Measurements from ENCODE around the gene ZDHHC9.
A peak's percentile ranks its signal among the peaks of the same experiment; 100 is the strongest.
"Not testable (repeated sequence)": the region's sequence is repeated elsewhere in the genome, so short reads cannot be mapped to it uniquely, and the experiment has no call there.

The ZDHHC9 gene

DNA sequence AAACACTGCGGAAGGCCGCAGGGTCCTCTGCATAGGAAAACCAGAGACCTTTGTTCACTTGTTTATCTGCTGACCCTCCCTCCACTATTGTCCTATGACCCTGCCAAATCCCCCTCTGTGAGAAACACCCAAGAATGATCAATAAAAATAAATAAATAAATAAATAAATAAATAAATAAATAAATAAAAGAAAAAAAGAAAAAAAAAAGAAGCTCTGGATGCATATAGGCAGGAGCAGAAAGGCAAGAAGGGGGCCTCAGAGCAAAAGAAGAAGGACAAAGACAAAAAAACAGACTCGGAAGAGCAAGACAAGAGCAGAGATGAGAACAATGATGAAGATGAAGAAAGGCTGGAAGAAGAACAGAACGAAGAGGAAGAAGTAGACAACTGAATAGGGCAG, 8.1 kb upstream of the ZDHHC9 start:
- POLR2A ChIA-PET; H3K27me3 ChIP-seq (replicated peaks in 2 of 5; ENCODE audit: control insufficient read depth in 4 of 5, insufficient read depth in 5 of 5, low read length in 4 of 5); H3K27ac ChIP-seq (ENCODE audit: insufficient read depth in 1 of 2, low read depth in 1 of 2, low read length in 2 of 2, poor library complexity in 1 of 2, severe bottlenecking in 2 of 2); H3K4me1 ChIP-seq (ENCODE audit: control extremely low read depth in 1 of 4, control insufficient read depth in 4 of 4, insufficient read depth in 4 of 4, low read length in 3 of 4); H3K36me3 ChIP-seq (ENCODE audit: control insufficient read depth in 4 of 4, insufficient read depth in 4 of 4, low read length in 3 of 4); H3K9me3 ChIP-seq (ENCODE audit: control extremely low read depth in 1 of 5, control insufficient read depth in 4 of 5, insufficient read depth in 2 of 5, low read depth in 1 of 5, low read length in 4 of 5); DNase-seq; CTCF ChIA-PET; H3K4me3 ChIP-seq (ENCODE audit: control insufficient read depth in 1 of 7, extremely low read depth in 1 of 7, insufficient read depth in 4 of 7, low read depth in 2 of 7, low read length in 6 of 7): not testable (repeated sequence)
- WGBS (ENCODE audit: insufficient coverage): 81% methylated on average over 2 of the region's 4 CpGs

DNA sequence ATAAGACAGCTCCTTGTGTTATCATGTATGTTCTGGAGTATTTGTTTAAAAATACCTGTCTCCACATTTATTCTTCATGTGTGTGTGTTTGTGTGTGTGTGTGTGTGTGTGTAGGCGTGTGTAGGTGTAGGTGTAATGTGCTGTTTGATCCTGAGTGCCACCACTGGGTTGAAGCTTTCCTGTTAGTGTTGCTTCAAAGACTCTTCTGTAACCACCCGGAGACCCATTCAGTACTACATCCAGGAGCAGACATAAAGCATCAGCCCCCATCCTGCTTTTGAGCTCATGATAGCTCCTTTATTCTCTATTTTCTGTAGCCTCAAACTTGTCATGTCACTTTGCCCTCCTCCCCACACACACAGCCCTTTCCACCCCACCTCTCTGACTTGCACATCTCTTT, 3.0 kb upstream of the ZDHHC9 start:
- no peak overlapping the region for H3K4me3 ChIP-seq (ENCODE audit: control insufficient read depth in 1 of 7, extremely low read depth in 1 of 7, insufficient read depth in 4 of 7, low read depth in 2 of 7, low read length in 6 of 7)
- no CpG with 5 or more reads among the region's 2 CpGs for WGBS (ENCODE audit: insufficient coverage)
- CTCF ChIA-PET: interaction anchor here (0.8 kb wide), 1 partner anchor 24 kb away, joined by 3 read pairs; no protein-coding TSS in a partner anchor
- H3K9me3 ChIP-seq (ENCODE audit: control extremely low read depth in 1 of 5, control insufficient read depth in 4 of 5, insufficient read depth in 2 of 5, low read depth in 1 of 5, low read length in 4 of 5): no peaks in the 10 kb centered on the region
- H3K27ac ChIP-seq (ENCODE audit: insufficient read depth in 1 of 2, low read depth in 1 of 2, low read length in 2 of 2, poor library complexity in 1 of 2, severe bottlenecking in 2 of 2): no peak overlapping the region
- peaks cover 0 to 13% (median 8%) of the 10 kb centered on the region in 4 experiments for H3K4me1 ChIP-seq (ENCODE audit: control extremely low read depth in 1 of 4, control insufficient read depth in 4 of 4, insufficient read depth in 4 of 4, low read length in 3 of 4)
- POLR2A ChIA-PET: interaction anchor here (0.7 kb wide), 1 partner anchor 54 kb away, joined by 3 read pairs; no protein-coding TSS in a partner anchor
- no peaks in the 10 kb centered on the region for H3K27me3 ChIP-seq (replicated peaks in 2 of 5; ENCODE audit: control insufficient read depth in 4 of 5, insufficient read depth in 5 of 5, low read length in 4 of 5)
- DNase-seq: no peak
- peaks cover 0 to 1% (median under 1%) of the 10 kb centered on the region in 4 experiments for H3K36me3 ChIP-seq (ENCODE audit: control insufficient read depth in 4 of 4, insufficient read depth in 4 of 4, low read length in 3 of 4)

DNA sequence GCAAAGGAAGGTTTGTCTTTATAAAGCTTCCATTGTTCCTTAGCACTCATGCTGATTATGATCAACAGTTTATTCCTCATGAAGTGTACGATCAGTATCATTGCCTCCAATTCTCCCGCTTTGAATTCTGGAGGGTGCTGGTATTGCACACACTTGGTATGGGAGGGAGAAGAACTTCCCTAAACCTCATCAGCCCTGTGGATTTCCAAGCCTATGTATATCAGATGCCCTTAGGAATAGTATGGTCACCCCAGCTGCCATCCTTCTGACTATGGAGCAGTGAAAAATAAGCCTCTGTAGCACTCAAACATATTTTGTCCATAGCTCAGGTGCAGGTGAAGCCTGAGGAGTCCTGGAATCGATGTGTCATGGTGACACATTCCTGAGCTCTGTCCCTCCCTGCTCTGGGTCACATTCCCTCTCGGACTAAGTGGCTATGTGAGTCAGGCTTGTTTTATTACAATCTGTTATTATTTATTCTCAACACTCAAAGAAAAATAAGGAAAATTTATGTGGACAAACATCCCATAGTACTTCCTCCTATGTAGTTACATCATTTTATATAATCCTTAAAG, 2.0 kb upstream of the ZDHHC9 start:
- ChIA-PET CTCF (no interaction called here), POLR2A (interaction anchor here (0.7 kb wide), 1 partner anchor 49 kb away, joined by 4 read pairs; no protein-coding TSS in a partner anchor)
- no peak overlapping the region for H3K27ac ChIP-seq (ENCODE audit: insufficient read depth in 1 of 2, low read depth in 1 of 2, low read length in 2 of 2, poor library complexity in 1 of 2, severe bottlenecking in 2 of 2)

GRCh38 chrX:129843209-129843458, 552 bp downstream of the ZDHHC9 start:
- peaks cover 0 to 30% (median 18%) of the 10 kb centered on the region in 4 experiments for H3K4me1 ChIP-seq (ENCODE audit: control extremely low read depth in 1 of 4, control insufficient read depth in 4 of 4, insufficient read depth in 4 of 4, low read length in 3 of 4)
- H3K27ac ChIP-seq (ENCODE audit: insufficient read depth in 1 of 2, low read depth in 1 of 2, low read length in 2 of 2, poor library complexity in 1 of 2, severe bottlenecking in 2 of 2): peak overlapping the region in 1 of 2 experiments; percentile 49
- WGBS (ENCODE audit: insufficient coverage): 43% methylated on average over 9 of the region's 23 CpGs
- H3K4me3 ChIP-seq (ENCODE audit: control insufficient read depth in 1 of 7, extremely low read depth in 1 of 7, insufficient read depth in 4 of 7, low read depth in 2 of 7, low read length in 6 of 7): peak overlapping the region; percentile 54 to 77 (median 72)
- H3K27me3 ChIP-seq (replicated peaks in 2 of 5; ENCODE audit: control insufficient read depth in 4 of 5, insufficient read depth in 5 of 5, low read length in 4 of 5): no peaks in the 10 kb centered on the region
- POLR2A ChIA-PET: no interaction called here
- CTCF ChIA-PET: no interaction called here
- DNase-seq: no peak
- peaks cover 0 to 3% (median under 1%) of the 10 kb centered on the region in 4 experiments for H3K36me3 ChIP-seq (ENCODE audit: control insufficient read depth in 4 of 4, insufficient read depth in 4 of 4, low read length in 3 of 4)
- no peaks in the 10 kb centered on the region for H3K9me3 ChIP-seq (ENCODE audit: control extremely low read depth in 1 of 5, control insufficient read depth in 4 of 5, insufficient read depth in 2 of 5, low read depth in 1 of 5, low read length in 4 of 5)

More for the DNA sequence above, 2.0 kb upstream of the ZDHHC9 start:
- peaks cover 0 to 3% (median under 1%) of the 10 kb centered on the region in 4 experiments for H3K36me3 ChIP-seq (ENCODE audit: control insufficient read depth in 4 of 4, insufficient read depth in 4 of 4, low read length in 3 of 4)
- peaks cover 0 to 14% (median 11%) of the 10 kb centered on the region in 4 experiments for H3K4me1 ChIP-seq (ENCODE audit: control extremely low read depth in 1 of 4, control insufficient read depth in 4 of 4, insufficient read depth in 4 of 4, low read length in 3 of 4)
- no CpG with 5 or more reads among the region's 4 CpGs for WGBS (ENCODE audit: insufficient coverage)
- no peak overlapping the region for H3K4me3 ChIP-seq (ENCODE audit: control insufficient read depth in 1 of 7, extremely low read depth in 1 of 7, insufficient read depth in 4 of 7, low read depth in 2 of 7, low read length in 6 of 7)
- H3K9me3 ChIP-seq (ENCODE audit: control extremely low read depth in 1 of 5, control insufficient read depth in 4 of 5, insufficient read depth in 2 of 5, low read depth in 1 of 5, low read length in 4 of 5): no peaks in the 10 kb centered on the region
- H3K27me3 ChIP-seq (replicated peaks in 2 of 5; ENCODE audit: control insufficient read depth in 4 of 5, insufficient read depth in 5 of 5, low read length in 4 of 5): no peaks in the 10 kb centered on the region
- no peak for DNase-seq

- POLR2A ChIA-PET: no interaction called here
- Histone ChIP-seq H3K4me3 (ENCODE audit: control insufficient read depth in 1 of 7, extremely low read depth in 1 of 7, insufficient read depth in 4 of 7, low read depth in 2 of 7, low read length in 6 of 7) (peak overlapping the region; percentile 54 to 77 (median 72)), H3K27me3 (replicated peaks in 2 of 5; ENCODE audit: control insufficient read depth in 4 of 5, insufficient read depth in 5 of 5, low read length in 4 of 5) (no peaks in the 10 kb centered on the region), H3K36me3 (ENCODE audit: control insufficient read depth in 4 of 4, insufficient read depth in 4 of 4, low read length in 3 of 4) (peaks cover 0 to 3% (median under 1%) of the 10 kb centered on the region in 4 experiments), H3K4me1 (ENCODE audit: control extremely low read depth in 1 of 4, control insufficient read depth in 4 of 4, insufficient read depth in 4 of 4, low read length in 3 of 4) (peaks cover 0 to 30% (median 18%) of the 10 kb centered on the region in 4 experiments), H3K27ac (ENCODE audit: insufficient read depth in 1 of 2, low read depth in 1 of 2, low read length in 2 of 2, poor library complexity in 1 of 2, severe bottlenecking in 2 of 2) (peak overlapping the region in 1 of 2 experiments; percentile 49), H3K9me3 (ENCODE audit: control extremely low read depth in 1 of 5, control insufficient read depth in 4 of 5, insufficient read depth in 2 of 5, low read depth in 1 of 5, low read length in 4 of 5) (no peaks in the 10 kb centered on the region)
- CTCF ChIA-PET: no interaction called here
- DNase-seq: no peak
- 60% methylated on average over 12 of the region's 17 CpGs for WGBS (ENCODE audit: insufficient coverage)
Measured at GRCh38 chrX:129842510-129843208, 1.0 kb downstream of the ZDHHC9 start.

DNA sequence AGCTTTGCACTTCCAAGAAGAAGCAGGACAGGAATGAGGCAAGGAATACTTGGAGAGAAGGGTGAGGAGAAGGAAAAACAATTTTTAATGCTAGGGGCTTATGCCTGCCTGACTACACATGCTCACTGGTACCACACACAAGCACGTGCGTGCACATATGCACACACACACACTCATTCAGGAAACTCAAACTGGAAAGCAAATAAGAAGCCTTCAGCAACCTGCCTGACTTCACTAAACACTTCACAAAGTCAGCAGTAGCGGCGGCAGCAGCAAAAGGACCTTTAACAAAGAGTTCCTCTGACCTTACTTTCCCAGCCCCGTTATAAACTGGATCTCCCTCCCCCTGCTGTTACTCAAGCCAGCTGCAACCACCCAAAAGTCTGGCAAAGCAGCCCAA, 3.3 kb downstream of the ZDHHC9 start:
- WGBS (ENCODE audit: insufficient coverage): 70% methylated on average over 3 of the region's 5 CpGs
- no peak for DNase-seq

GRCh38 chrX:129836827-129837226, 6.9 kb downstream of the ZDHHC9 start:
- Histone ChIP-seq H3K27me3 (replicated peaks in 2 of 5; ENCODE audit: control insufficient read depth in 4 of 5, insufficient read depth in 5 of 5, low read length in 4 of 5) (no peaks in the 10 kb centered on the region), H3K4me3 (ENCODE audit: control insufficient read depth in 1 of 7, extremely low read depth in 1 of 7, insufficient read depth in 4 of 7, low read depth in 2 of 7, low read length in 6 of 7) (no peak overlapping the region), H3K36me3 (ENCODE audit: control insufficient read depth in 4 of 4, insufficient read depth in 4 of 4, low read length in 3 of 4) (peaks cover 2 to 3% (median 2%) of the 10 kb centered on the region in 4 experiments), H3K9me3 (ENCODE audit: control extremely low read depth in 1 of 5, control insufficient read depth in 4 of 5, insufficient read depth in 2 of 5, low read depth in 1 of 5, low read length in 4 of 5) (no peaks in the 10 kb centered on the region), H3K4me1 (ENCODE audit: control extremely low read depth in 1 of 4, control insufficient read depth in 4 of 4, insufficient read depth in 4 of 4, low read length in 3 of 4) (peaks cover 0 to 21% (median 8%) of the 10 kb centered on the region in 4 experiments), H3K27ac (ENCODE audit: insufficient read depth in 1 of 2, low read depth in 1 of 2, low read length in 2 of 2, poor library complexity in 1 of 2, severe bottlenecking in 2 of 2) (no peak overlapping the region)
- 93% methylated on average over 3 of the region's 3 CpGs for WGBS (ENCODE audit: insufficient coverage)
- CTCF ChIA-PET: no interaction called here
- DNase-seq: no peak
- POLR2A ChIA-PET: no interaction called here

More for the DNA sequence above, 3.3 kb downstream of the ZDHHC9 start:
- Histone ChIP-seq H3K9me3 (ENCODE audit: control extremely low read depth in 1 of 5, control insufficient read depth in 4 of 5, insufficient read depth in 2 of 5, low read depth in 1 of 5, low read length in 4 of 5) (no peaks in the 10 kb centered on the region), H3K36me3 (ENCODE audit: control insufficient read depth in 4 of 4, insufficient read depth in 4 of 4, low read length in 3 of 4) (peaks cover 0 to 3% (median 2%) of the 10 kb centered on the region in 4 experiments), H3K4me3 (ENCODE audit: control insufficient read depth in 1 of 7, extremely low read depth in 1 of 7, insufficient read depth in 4 of 7, low read depth in 2 of 7, low read length in 6 of 7) (no peak overlapping the region), H3K4me1 (ENCODE audit: control extremely low read depth in 1 of 4, control insufficient read depth in 4 of 4, insufficient read depth in 4 of 4, low read length in 3 of 4) (peaks cover 0 to 30% (median 18%) of the 10 kb centered on the region in 4 experiments), H3K27ac (ENCODE audit: insufficient read depth in 1 of 2, low read depth in 1 of 2, low read length in 2 of 2, poor library complexity in 1 of 2, severe bottlenecking in 2 of 2) (no peak overlapping the region), H3K27me3 (replicated peaks in 2 of 5; ENCODE audit: control insufficient read depth in 4 of 5, insufficient read depth in 5 of 5, low read length in 4 of 5) (no peaks in the 10 kb centered on the region)
- CTCF ChIA-PET: interaction anchor here (0.8 kb wide), 1 partner anchor 17 kb away, joined by 3 read pairs; no protein-coding TSS in a partner anchor
- POLR2A ChIA-PET: no interaction called here

Measured in common myeloid progenitor, CD34-positive (primary cell).